ENCODE data around the gene CPNE4.

The CPNE4 gene

GRCh38 chr3:131856171-131856570 lies 178.6 kb downstream of the CPNE4 start:
- no peak for DNase-seq

GRCh38 chr3:131850223-131850622 lies 184.6 kb downstream of the CPNE4 start:
- no peak for DNase-seq

GRCh38 chr3:131849616-131850015 lies 185.2 kb downstream of the CPNE4 start:
- DNase-seq: no peak

- no peak for DNase-seq
These were observed 186.8 kb downstream of the CPNE4 start for GRCh38 chr3:131847966-131848510.

- no peak for DNase-seq
These were observed 188.4 kb downstream of the CPNE4 start for GRCh38 chr3:131846296-131846924.

GRCh38 chr3:131843174-131843573 lies 191.6 kb downstream of the CPNE4 start:
- no peak for DNase-seq

GRCh38 chr3:131840156-131840797 lies 194.5 kb downstream of the CPNE4 start:
- no peak for DNase-seq

- DNase-seq: no peak
These were observed 198.9 kb downstream of the CPNE4 start for GRCh38 chr3:131835906-131836305.

GRCh38 chr3:131831608-131832007 lies 203.2 kb downstream of the CPNE4 start:
- no peak for DNase-seq

- no peak for DNase-seq
These were observed 213.5 kb downstream of the CPNE4 start for GRCh38 chr3:131821191-131821762.

GRCh38 chr3:131819381-131820055 lies 215.3 kb downstream of the CPNE4 start:
- DNase-seq: no peak

GRCh38 chr3:131812433-131812832 lies 222.4 kb downstream of the CPNE4 start:
- DNase-seq: no peak

- no peak for DNase-seq
These were observed 223.3 kb downstream of the CPNE4 start for GRCh38 chr3:131811481-131811880.

GRCh38 chr3:131807822-131808221 lies 227.0 kb downstream of the CPNE4 start:
- DNase-seq: no peak

- DNase-seq: no peak
These were observed 228.1 kb downstream of the CPNE4 start for GRCh38 chr3:131806736-131807135.

GRCh38 chr3:131804565-131805133 lies 230.2 kb downstream of the CPNE4 start:
- no peak for DNase-seq

- DNase-seq: no peak
These were observed 231.7 kb downstream of the CPNE4 start for GRCh38 chr3:131803113-131803512.

GRCh38 chr3:131802029-131802428 lies 232.8 kb downstream of the CPNE4 start:
- DNase-seq: no peak

- DNase-seq: no peak
These were observed 233.2 kb downstream of the CPNE4 start for GRCh38 chr3:131801566-131801965.

GRCh38 chr3:131797776-131798175 lies 237.0 kb downstream of the CPNE4 start:
- no peak for DNase-seq

GRCh38 chr3:131796558-131797198 lies 238.1 kb downstream of the CPNE4 start:
- DNase-seq: no peak

- DNase-seq: no peak
These were observed 238.7 kb downstream of the CPNE4 start for GRCh38 chr3:131796111-131796510.

Measured in SW 1271 (cell line).